ENCODE results near the gene SNRPD3.
"Not testable (repeated sequence)": the region's sequence is repeated elsewhere in the genome, so short reads cannot be mapped to it uniquely, and the experiment has no call there.

Gene SNRPD3

DNA sequence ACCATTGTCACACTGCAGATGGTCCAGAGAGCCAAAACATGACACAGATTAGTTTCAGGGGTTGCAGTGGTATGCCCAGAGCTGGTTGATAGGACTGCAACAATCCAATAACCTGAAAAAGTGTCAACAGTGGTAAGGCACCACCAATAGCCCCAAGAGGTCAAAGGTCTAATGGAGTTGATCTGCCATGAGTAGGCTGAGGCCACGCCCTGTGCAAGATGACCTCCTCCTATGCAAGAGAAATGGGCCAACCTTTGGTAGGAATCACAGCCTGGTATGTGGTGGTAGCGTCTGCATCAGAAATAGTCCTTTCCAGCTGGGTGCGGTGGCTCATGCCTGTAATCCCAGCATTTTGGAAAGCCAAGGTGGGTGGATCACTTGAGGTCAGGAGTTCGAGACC lies 20.5 kb upstream of the SNRPD3 start:
- no peak for DNase-seq

DNA sequence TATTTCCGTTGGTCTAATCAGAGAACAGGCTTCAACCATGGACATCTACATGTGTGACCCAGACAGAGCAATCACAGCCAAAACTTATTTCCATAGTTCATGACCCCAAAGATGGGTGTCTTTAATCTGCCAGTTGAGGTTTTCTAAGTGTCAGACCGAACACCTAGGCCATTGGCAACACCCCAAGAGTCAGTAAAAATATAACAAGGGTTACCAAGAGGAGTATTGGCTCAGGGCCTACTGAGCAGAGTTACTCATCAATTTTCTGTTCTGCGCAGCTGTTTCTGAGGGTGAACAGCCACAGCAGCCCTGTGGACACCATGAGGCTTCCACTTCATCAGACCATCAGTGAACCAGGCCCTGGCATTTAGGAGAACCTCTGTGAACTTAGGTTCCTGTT lies 19.7 kb upstream of the SNRPD3 start:
- peak; percentile 95 for DNase-seq

DNA sequence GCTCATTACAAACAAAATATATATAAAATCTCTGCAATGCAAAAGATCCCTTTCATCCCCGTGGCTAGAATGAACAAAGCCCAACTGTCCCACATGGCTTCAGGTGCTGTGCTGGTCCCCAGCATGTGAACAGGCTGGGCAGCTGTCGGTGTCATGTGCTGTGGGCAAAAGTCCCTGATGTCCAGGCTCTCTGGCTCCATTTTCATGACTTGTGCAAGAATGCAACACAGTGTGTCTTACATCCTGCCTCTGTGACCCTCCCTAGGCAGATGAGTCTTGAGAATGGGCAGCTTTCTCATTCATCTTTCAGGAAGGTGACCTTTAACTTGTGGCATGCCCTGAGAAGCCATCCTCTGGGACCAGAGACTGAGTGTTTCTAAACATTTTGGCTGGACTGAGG lies 15.3 kb upstream of the SNRPD3 start:
- no peak for DNase-seq

DNA sequence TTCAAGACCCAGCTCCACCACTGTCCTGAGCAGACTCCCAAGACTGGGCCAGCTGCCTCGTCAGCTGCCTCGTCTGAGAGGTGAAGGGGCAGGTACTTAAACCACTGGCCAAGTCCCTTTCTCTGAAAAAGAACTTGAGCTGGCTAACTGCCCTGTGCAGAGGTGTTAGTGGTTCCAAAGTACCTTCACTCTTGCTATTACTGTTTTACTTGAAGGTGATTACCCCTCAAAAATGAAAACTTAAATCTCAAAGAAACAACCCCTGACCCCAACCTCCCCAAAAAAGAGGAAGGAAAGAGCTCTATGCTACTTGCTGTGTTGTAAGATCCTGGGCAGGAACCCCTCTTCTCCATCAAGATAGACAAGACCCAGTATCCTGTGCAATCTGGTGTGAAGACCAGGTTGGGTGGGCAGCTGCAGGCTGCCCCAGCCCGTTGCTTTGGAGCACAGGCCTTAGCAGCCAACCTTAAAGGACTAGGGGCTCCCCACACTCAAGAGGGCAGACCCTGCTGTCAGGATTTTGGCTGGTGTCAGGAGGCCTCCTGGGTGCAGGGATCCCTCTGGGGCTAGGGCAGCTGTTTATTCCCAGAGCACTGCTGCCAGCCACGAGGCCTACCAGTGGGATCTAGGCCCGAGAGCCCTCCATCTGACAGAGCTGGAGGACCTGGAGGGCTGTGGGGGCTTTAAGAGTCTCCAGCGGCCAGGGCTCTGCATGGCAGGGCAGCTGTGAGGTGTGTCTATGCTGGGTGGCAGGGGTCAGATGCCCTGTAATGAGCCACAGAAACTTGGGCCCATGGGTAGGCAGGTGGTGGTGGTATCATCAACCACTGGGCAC lies 13.9 kb upstream of the SNRPD3 start:
- DNase-seq = no peak

DNA sequence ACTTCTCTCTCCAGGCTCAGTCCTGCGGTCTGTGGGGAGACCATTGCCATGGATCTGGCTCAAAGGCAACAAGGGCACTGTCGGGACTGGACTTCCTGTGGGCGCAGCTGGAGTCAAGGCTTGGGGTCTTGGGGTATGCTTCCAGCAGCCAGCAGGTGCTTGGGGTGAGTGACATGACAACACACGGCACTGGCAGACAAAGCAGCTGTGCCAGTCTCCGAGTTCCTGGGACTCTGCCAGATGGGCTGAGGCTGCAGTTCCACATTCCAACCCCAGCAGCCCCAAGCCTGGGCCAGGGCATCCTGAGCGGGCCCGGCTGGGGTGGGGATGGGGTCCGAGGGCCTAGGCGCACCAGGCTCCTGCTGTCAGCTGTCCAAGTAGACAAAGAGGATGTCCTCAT lies 13.2 kb upstream of the SNRPD3 start:
- no peak for DNase-seq

DNA sequence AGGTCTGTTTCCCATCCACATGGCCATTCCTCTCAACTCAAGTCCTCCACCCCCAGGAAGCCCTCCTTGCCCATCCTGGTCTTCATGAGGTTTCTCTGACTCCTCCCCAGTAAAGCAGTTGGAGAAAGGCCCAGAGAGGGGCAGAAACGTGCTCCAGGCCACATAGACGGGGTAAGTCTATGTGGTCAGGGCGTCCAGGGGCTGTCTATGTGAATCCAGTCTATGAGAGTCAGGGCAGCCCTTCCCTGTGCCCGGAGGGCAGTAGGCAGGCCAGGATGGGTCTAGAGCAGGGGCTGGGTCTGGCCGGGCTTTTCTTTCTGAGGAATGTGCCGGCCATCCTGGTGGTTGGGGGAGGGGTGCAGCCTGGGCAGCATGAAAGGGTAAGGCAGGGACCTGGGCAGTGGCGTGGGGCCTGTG lies 12.6 kb upstream of the SNRPD3 start:
- DNase-seq = no peak

DNA sequence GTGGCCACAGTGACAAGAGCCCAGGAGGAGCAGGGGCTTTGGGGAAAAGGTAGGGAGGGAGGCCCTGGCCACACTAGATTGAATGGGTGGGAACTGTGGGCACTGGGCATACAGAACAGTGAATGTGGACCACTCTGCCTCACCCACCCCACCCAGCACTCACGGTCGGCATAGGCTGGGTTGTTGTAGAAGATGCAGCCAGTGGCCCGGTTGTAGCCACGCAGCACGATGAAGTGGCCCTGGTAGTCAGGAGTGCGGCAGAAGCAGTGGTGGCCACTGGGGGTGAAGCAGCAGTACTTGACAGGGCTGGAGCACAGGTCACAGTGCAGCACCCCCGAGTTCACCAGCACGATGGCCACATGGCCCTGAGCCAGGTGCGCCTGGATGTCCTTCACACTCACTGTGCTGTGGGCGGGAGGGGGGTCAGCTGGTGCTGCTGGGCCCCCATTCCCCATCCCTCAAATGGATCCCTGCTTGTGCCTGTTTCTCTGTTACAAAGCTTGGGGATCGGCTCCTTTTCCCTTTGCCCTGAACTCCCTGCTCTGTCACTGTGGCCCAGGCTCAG lies 12.0 kb upstream of the SNRPD3 start:
- DNase-seq = no peak

DNA sequence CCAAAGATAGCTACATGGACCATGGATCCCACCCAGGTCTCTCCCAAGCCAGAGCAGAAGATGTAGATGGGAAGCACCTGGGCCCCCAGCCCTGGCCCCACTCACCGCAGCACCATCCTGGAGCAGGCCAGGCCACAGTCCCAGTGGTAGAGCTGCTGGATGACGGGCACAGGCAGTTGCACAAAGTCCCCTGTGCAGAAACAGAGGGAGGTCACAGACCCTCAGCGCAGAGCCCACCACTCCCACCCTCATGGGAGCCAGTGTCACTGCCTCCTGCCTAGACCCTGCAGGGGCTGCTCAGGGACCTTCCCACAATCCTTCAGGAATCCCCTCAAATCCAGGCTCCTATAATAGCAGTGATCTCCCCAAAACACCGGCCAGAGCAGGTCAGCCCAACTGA lies 7.0 kb upstream of the SNRPD3 start:
- no peak for DNase-seq

DNA sequence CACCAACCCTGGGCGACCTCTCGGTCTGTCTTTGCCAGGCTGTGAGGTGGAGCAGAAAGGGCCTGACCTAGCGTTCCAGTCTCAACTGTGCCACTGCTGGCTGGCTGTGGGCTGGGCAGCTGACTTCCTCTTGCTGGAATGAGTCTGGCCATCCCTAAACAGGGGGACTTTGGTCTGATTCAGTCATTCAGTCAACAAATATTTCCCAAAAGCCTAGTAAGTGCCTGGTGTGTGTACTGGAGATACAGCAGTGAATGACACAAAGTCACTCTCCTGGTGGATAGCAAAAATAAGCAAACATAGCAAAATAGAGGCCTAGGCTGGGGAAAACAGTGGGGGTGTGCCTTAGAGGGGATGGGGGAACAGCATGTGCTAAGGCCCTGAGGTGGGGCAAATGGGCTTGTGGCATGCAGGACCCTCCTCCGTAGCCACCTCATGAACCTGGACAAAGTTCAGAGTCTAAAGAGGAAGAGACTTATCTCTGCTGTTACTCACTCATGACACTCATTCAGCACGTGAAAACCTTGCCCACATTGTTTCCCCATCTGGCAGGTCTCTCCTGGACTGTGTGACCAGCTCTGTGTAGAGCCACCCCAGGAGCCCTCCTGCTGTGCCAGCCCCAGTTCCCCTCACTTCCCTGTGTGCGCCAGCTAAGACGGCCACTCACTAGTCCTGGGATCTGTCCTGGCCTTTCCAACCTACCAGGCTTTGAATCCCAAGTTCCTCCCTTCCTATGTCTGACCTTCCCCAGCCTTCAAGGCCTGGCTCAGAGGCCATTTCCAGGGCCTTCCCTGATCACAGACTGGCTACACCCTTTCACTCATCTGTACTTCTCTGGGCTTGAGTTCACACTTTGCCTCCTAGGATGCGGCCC lies 5.5 kb upstream of the SNRPD3 start:
- no peak for DNase-seq

DNA sequence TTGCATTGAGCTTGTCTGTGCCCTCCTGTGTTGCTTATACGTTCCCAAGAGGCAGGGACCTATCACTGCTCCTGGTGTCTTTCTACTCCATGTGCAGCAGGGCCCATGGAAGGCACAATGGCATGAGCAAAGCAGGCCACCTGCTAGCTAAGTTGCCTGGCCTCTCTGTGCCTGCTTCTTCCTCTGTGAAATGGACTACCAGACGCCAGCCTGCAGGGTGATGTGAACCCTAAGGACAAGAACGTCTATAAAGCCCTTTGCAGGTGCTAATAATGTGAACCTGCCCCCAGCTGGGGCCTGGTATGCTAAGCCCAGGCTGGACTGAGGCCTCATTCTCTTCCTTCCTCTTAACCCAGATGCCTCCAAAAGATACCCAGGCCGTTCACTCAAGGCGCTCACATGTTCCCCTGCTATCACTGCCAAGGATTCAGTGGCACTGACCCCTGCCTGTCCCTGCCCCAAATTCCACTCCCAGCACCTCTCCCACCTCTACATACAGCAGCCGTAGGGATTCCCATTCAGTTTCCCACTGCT lies 4.8 kb upstream of the SNRPD3 start:
- no peak for DNase-seq

DNA sequence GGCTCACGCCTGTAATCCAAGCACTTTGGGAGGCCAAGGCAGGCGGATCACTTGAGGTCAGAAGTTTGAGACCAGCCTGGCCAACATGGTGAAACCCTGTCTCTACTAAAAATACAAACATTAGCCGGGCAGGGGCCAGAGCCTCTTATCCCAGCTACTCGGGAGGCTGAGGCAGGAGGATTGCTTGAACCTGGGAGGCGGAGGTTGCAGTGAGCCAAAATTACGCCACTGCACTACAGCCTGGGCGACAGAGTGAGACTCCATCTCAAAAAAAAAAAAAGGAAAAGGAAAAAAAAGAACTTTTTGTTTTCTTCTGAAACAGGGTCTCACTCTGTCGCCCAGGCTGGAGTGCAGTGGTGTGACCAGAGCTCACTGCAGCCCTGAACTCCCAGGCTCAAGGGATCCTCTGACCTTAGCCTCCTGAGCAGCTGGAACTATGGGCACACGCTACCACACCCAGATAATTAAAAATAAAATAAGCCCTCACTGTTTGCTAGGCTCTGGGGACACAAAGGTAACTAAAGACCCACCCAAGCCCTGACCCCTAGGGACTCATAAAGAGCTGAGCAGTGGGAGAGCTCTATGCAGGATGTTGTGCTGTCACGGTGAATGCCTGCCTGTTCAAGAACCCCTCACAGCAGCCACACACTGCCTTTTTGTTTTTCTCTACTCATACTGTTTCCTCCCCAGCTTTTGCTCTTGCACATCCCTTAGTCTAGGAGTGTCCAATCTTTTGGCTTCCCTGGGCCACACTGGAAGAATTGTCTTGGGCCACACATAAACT lies 3.1 kb upstream of the SNRPD3 start:
- not testable (repeated sequence) for DNase-seq

DNA sequence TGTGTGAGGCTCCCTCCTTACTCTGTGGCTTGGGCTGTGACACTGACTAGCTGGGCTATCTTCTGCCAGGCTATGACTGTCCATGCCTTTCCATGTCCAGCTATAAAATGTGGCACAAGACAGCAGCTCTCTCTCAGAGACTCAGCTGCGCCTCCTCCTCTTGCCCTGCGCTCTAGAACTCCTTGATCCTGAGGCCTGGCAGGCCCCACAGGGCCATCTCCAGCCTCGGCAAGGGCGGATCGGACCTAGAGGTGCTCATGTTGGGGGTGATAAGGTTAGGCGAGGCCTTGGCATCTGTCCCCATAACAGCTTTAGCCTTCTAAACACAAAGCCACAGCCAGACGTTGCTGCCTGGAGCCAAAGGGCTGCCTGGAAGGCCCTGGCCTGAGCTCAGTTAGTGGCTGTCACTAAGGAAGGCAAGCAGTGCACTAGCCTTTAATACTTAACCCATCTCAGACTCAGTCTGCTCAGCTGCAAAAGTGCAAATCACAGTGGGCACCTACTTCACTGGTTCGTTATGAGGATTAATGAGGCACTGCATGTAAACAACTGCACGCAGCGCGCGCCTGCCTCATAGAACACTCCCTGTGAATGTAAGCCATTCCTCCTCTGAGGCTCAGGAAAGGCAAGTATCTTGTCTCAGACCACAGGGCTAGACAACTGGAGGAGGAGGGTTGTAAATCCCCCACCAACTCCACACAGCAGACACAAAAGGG lies 2.0 kb upstream of the SNRPD3 start:
- peak; percentile 29 for DNase-seq

DNA sequence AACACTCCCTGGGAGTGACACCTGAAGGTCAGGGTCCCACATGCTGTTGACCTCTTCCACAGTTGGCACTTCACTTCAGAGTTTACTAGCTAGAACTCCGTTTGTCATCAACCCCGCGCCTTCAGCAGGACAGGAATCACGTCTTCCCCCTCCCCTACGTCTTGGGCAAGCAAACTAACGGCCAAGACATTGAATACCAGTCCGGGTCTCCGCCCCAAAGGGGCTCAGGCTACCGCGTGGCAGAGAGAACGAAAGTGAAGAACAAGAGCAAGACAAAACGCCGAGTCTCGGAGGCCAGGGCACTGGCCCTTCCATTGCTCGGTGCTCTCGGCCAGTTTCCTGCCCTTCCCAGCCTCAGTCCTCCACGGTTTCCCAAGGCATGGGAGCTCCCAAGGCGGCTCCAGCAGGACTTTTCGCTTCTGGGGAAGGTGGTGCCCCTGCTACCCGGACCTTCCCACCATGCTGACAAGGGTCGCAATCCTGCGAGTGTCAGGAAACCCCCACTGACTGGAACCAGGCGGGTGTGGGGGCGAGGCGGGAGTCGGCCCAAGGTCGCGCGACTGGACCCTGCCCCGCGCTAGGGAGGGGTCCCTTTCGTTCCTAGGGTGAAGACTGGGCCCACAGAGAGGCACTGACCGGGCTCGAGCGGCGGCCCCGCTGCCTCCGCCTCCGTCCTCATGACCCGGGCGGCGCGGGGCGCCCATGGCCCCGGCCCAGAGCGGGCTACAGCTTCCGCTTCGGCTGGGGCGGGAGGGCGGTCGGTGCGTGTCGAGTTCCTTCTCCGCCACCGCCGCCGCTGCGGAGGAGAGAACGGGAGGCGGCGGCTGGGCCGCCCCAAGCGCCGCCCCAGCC lies 1.3 kb upstream of the SNRPD3 start, which contains the start of gene GUCD1:
GUCD1 (minus strand) TSS at position 826 of the 852 bp plus-strand sequence; CDS start at position 679, 147 bp downstream.
- peak; percentile 54 for DNase-seq

DNA sequence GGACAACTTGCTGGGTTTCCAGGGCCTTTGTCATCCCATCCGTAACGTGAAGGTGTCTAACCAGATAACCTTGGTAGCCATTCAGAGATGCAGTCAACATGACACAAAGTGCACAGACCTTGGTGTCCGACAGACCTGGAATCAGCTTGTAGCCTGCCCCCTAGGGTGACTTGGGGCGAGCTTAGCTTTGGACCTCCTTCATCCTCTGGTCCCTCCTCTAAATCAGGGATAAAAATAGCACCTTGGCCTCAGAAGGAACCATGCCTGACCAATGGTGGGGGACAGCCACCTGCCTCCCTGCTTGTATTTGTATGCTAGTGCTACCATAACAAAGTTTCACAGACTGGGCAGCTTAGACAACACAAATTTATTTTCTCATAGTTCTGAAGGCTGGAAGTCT lies 3.7 kb downstream of the SNRPD3 start:
- no peak for DNase-seq

DNA sequence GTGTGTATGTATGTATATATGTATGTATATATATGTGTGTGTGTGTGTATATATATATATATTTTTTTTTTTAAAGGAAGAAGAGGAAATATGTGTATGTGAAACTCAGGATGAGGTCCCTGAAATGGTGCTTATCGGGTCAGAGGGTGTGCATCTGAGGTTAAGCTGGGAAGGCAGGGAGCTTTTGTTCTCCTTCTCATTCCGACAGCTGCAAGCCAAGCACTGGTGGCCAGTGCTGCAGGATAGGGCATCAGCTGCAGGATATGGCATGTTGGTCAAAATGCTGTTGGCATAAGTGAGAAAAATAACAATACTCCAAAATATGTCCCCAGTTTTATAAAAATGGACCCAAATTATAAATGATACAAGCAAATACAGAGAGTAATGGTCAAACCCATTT lies 7.4 kb downstream of the SNRPD3 start:
- DNase-seq = no peak

DNA sequence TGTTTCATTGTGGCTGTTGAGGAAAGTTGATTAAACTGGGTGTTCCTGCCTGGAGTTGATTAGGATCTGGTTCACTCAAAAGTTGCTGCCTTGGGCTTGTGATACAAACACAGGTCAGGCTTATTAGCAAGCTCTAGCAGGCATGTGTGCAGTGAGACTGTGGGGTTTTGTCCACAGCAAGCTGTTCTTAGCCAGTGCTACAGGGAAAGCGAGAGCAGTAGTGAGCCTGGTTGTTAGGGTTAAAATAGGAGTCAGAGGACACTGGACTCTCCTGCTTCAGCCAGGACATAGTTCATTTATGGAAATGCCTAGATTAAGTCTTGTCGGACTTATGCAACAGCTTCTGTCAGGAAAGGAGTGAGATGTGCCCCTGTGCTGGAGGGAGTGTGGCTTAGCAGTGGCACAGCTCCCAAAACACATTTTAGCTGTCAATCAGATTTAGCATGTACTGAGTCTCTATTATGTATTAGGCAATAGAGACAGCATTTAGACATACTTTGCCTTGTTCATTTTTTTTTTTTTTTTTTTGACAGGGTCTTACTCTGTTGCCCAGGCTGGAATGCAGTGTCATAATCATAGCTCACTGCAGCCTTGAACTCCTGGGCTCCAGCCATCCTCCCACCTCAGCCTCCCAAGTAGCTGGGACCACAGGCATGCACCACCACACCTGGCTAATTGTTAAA lies 8.7 kb downstream of the SNRPD3 start:
- DNase-seq = no peak

DNA sequence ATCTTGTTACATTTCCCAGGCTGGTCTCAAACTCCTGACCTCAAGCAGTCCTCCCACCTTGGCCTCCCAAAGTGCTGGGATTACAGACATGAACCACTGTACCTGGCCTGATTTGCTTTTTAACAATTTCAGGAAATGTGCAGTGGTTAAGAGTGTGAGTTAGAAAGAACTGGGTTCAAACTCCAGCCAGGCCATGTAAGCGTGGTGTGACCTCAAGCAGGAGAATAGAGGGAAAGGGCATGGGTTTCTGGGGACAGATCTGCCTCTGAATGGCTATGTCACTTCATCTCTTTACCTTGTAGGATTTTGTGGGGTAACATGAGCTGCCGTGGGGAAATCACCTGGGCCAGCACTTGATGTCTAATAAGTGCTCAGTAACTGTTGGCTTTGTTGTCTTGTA lies 9.3 kb downstream of the SNRPD3 start:
- no peak for DNase-seq

DNA sequence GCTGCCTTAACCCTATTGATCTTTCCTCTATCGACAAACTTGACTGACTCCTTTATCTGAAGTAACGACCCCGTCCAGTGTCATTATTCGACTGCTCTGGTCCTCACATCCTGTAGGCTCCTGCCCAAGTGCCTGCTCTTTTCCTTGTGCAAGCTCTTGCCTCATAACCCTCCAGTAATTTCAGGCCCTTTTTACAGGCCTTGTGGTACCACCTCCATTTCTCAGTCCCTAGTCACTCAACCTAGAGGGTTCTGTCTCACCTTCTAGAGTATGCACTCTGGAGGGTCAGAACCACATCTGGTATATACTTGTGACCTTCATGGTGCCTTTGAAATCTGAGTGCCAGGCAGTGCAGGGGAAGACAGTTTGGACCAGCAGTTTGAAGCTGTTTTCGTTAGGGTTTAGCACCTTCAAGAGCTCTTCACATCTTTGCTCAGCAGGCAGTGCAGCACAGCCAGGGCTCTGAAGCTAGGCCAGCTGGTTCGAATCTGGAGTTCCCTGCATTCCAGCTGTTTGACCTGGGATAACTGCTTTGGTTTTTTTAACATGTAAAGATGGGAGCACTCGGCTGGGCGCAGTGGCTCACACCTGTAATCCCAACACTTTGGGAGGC lies 11.2 kb downstream of the SNRPD3 start:
- no peak for DNase-seq

DNA sequence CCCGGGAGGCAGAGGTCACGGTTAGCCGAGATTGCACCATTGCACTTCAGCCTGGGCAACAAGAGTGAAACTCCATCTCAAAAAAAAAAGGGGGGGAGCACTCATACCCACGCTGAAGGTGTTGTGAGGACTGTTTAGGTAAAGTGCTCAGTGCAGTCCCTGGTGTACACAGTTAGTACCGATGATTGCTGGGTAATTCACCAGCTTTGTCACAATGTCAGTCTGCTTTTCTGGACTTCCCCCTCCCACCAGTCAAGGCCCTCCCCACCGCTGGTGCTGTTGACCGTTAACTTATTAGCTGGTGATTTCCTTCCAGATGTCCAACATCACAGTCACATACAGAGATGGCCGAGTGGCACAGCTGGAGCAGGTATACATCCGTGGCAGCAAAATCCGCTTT lies 11.9 kb downstream of the SNRPD3 start:
- DNase-seq = no peak

DNA sequence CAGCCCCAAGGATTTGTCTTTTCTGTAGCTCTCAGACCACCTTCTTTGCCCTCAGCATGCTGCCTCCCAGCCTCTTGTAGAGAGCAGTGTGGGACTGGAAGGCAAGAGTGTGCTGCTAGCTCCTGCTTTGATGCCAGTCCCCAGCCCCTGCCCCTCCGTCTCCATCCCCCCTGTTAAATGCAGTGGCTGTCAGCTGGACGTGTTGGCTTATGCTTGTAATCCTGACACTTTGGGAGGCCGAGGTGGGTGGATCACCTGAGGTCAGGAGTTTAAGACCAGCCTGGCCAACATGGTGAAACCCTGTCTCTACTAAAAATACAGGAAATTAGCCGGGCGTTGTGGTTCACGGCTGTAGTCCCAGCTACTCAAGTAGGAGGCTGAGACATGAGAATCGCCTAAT lies 15.5 kb downstream of the SNRPD3 start:
- no peak for DNase-seq

All from RPMI8226 (cell line).